Measurements from ENCODE around the gene HPS6. TPM values are rescaled to one million over a fixed set of nuclear protein-coding genes. Genes with fewer than 3 reads are reported as not detected.

HPS6 gene
- 12.9 TPM for total RNA-seq

GRCh38 chr10:102064868-102065560 is at the start of gene HPS6:
HPS6 (plus strand) TSS chr10:102065349; CDS start chr10:102065475, 126 bp downstream.

GRCh38 chr10:102055647-102056419 is 9.3 kb upstream of the HPS6 start, which contains the start of gene ARMH3:
ARMH3 (minus strand) TSS chr10:102056173; CDS start chr10:102040114, 16,059 bp downstream.

Small RNA genes within 50 kb of the gene (small RNA-seq; reads per million reads assigned to genes)
- gene AL500527.1 = not detected
- gene AL500527.2 = not detected

Other genes starting within 250 kb of the HPS6 start
- gene OGA, start 246.9 kb upstream of the HPS6 start, total RNA-seq = 314 TPM
- 17.1 TPM for gene KCNIP2, start 221.5 kb upstream of the HPS6 start, total RNA-seq
- 22.6 TPM for gene ARMH3, start 9.2 kb upstream of the HPS6 start, total RNA-seq
- 63.4 TPM for gene LDB1, start 55.0 kb downstream of the HPS6 start, total RNA-seq
- 9.5 TPM for gene PPRC1, start 67.7 kb downstream of the HPS6 start, total RNA-seq
- 48.9 TPM for gene NOLC1, start 87.0 kb downstream of the HPS6 start, total RNA-seq
- 0.92 TPM for gene ELOVL3, start 160.9 kb downstream of the HPS6 start, total RNA-seq
- 0.69 TPM for gene PITX3, start 176.2 kb downstream of the HPS6 start, total RNA-seq
- 31.8 TPM for gene GBF1, start 180.2 kb downstream of the HPS6 start, total RNA-seq

Data from diencephalon (tissue), 1 donor.